SH-SY5Y (cell line): ENCODE measurements around the gene SRRM3.

Source experiments
- GATA2 ChIP-seq: IDR thresholded peaks from 2 replicates; pipeline ENCODE4 v1.6.1; 2011; ENCODE audit warnings: mild to moderate bottlenecking, low read depth, low read length
- GATA3 ChIP-seq: IDR thresholded peaks from 2 replicates; pipeline ENCODE4 v1.6.1; 2011; ENCODE audit warnings: low read depth, mild to moderate bottlenecking, low read length, moderate library complexity

- TF ChIP-seq GATA2 (no peak), GATA3 (no peak)
Measured at GRCh38 chr7:76333511-76334101, 131.9 kb downstream of the SRRM3 start.
